GM12878 (cell line): ENCODE data around the gene GUCY1B1. TPM values are rescaled to one million over a fixed set of nuclear protein-coding genes. Genes with fewer than 3 reads are reported as not detected.

ENCODE experiments used
- ATAC-seq: fragments of 200-7000 bp; cut with Tn5 transposase; 3 replicates; pipeline ENCODE4 v1.9.1; 2020; ENCODE audit warnings: mild to moderate bottlenecking, moderate library complexity
- BruUV-seq: library from RNA; stranded (reverse); fragments of 400-500 nt; replicated peaks from 2 replicates; lab custom pipeline; 2021; lab: Mats Ljungman, UMichigan
- CTCF ChIA-PET: fragments of 300-600 bp; sonication (Branson Sonifier 250); formaldehyde crosslinking; extraction: SDS; loops from one replicate; lab custom pipeline; 2021; ENCODE audit warnings: inconsistent platforms; lab: Yijun Ruan, JAX
- POLR2A ChIA-PET: fragments of 350-600 bp; formaldehyde crosslinking; extraction: SDS; loops from one replicate; lab custom pipeline; 2021; ENCODE audit warnings: inconsistent platforms; lab: Charles Lee
- RAD21 ChIA-PET: fragments of 300-600 bp; sonication (Branson Sonifier 250); formaldehyde crosslinking; loops from one replicate; lab custom pipeline; 2023; ENCODE audit warnings: antibody characterized with exemption; ENCODE audit not compliant: unreplicated experiment; lab: Charles Lee
- SMC1A ChIA-PET: fragments of 300-600 bp; sonication (Branson Sonifier 250); formaldehyde crosslinking; loops from one replicate; lab custom pipeline; 2023; ENCODE audit not compliant: unreplicated experiment, uncharacterized antibody; lab: Charles Lee
- DNase-seq: peaks from one replicate; pipeline ENCODE4 v3.0.0-alpha.2; 2011; ENCODE audit warnings: low read depth, low spot score
- FAIRE-seq: peaks from 3 replicates; lab custom pipeline; 2011; peaks lifted over from hg19 to GRCh38; lab: Jason Lieb, UNC
- H2AFZ ChIP-seq: 2 replicates; pipeline ENCODE4 v1.6.0; 2011; ENCODE audit warnings: low read depth, low read length, control low read depth; ENCODE audit not compliant: control insufficient read depth
- H3K27ac ChIP-seq: 2 replicates; pipeline ENCODE4 v1.5.1; 2011; ENCODE audit warnings: control low read depth; ENCODE audit not compliant: control insufficient read depth, insufficient read depth
- H3K27me3 ChIP-seq, 2 experiments: replicated peaks in 1 of 2; 2 replicates each; pipeline versions ENCODE4 v1.6.0 to v1.6.1; 2011; ENCODE audit warnings: low read length in 1 of 2; ENCODE audit not compliant: control insufficient read depth in 2 of 2, insufficient read depth in 2 of 2
- H3K36me3 ChIP-seq, 2 experiments: 2 replicates each; pipeline ENCODE4 v1.5.1; 2011; ENCODE audit warnings: low read length in 1 of 2; ENCODE audit not compliant: control insufficient read depth in 2 of 2, insufficient read depth in 2 of 2
- H3K4me1 ChIP-seq: 2 replicates; pipeline ENCODE4 v1.6.1; 2011; ENCODE audit warnings: mild to moderate bottlenecking, low read length, moderate library complexity, mixed read lengths; ENCODE audit not compliant: control insufficient read depth, insufficient read depth
- H3K4me2 ChIP-seq: 2 replicates; pipeline ENCODE4 v1.6.0; 2011; ENCODE audit warnings: control low read depth; ENCODE audit not compliant: control insufficient read depth, insufficient read depth
- H3K4me3 ChIP-seq: fragments of 200-600 bp; sonication (generic); 2 replicates; pipeline ENCODE4 v1.5.1; 2016
- H3K79me2 ChIP-seq: 2 replicates; pipeline ENCODE4 v1.6.0; 2011; ENCODE audit warnings: low read length; ENCODE audit not compliant: control insufficient read depth, insufficient read depth
- H3K9ac ChIP-seq: 2 replicates; pipeline ENCODE4 v1.8.0; 2011; ENCODE audit warnings: low read length, control low read depth, mixed read lengths; ENCODE audit not compliant: control insufficient read depth, insufficient read depth
- H3K9me3 ChIP-seq: replicated peaks from 3 replicates; pipeline ENCODE4 v1.5.1; 2011; ENCODE audit warnings: mild to moderate bottlenecking, low read length; ENCODE audit not compliant: control insufficient read depth, insufficient read depth
- H4K20me1 ChIP-seq: 2 replicates; pipeline ENCODE4 v1.6.0; 2011; ENCODE audit not compliant: control insufficient read depth, insufficient read depth
- ASH2L ChIP-seq: fragments of 300-600, 200-600 bp; sonication (generic); IDR thresholded peaks from 2 replicates; pipeline ENCODE4 v1.6.1; 2017; ENCODE audit warnings: low read depth, mild to moderate bottlenecking, borderline replicate concordance
- BRCA1 ChIP-seq: IDR thresholded peaks from 2 replicates; pipeline ENCODE4 v1.6.1; 2011; ENCODE audit warnings: low read depth, low read length, improper control_type of control experiment
- CBFB ChIP-seq: IDR thresholded peaks from 2 replicates; pipeline ENCODE4 v1.6.1; 2016; ENCODE audit warnings: antibody characterized with exemption, low read depth
- GATAD2B ChIP-seq: fragments of 450-650 bp; conservative IDR thresholded peaks from 2 replicates; pipeline ENCODE4 v1.6.1; 2017; ENCODE audit warnings: low read depth, mild to moderate bottlenecking, moderate library complexity
- MLLT1 ChIP-seq: fragments of 450-650 bp; IDR thresholded peaks from 2 replicates; pipeline ENCODE4 v1.6.1; 2016; ENCODE audit warnings: mild to moderate bottlenecking
- NFIC ChIP-seq: IDR thresholded peaks from 2 replicates; pipeline ENCODE4 v1.6.1; 2012; ENCODE audit warnings: low read depth, mild to moderate bottlenecking, inconsistent platforms, low read length, moderate library complexity
- NRF1 ChIP-seq: conservative IDR thresholded peaks from 2 replicates; pipeline ENCODE4 v1.6.1; 2011; ENCODE audit warnings: mild to moderate bottlenecking, low read depth, low read length, improper control_type of control experiment
- POLR2A ChIP-seq: IDR thresholded peaks from 2 replicates; pipeline ENCODE4 v1.6.1; 2011; ENCODE audit warnings: low read depth, mild to moderate bottlenecking, low read length
- STAT1 ChIP-seq: fragments of 450-650 bp; conservative IDR thresholded peaks from 2 replicates; pipeline ENCODE4 v1.6.1; 2014; ENCODE audit warnings: antibody characterized with exemption, mild to moderate bottlenecking
- TCF3 ChIP-seq: IDR thresholded peaks from 2 replicates; pipeline ENCODE4 v1.6.1; 2012; ENCODE audit warnings: low read depth, mild to moderate bottlenecking, low read length, borderline replicate concordance; ENCODE audit not compliant: insufficient read depth
- WGBS: methylation state at CpG from one replicate; pipeline ENCODE4 v1.1.6; 2016; ENCODE audit warnings: low lambda C conversion rate; ENCODE audit not compliant: insufficient replicate concordance, insufficient coverage; ENCODE audit errors: missing lambda C conversion rate; 5-methylcytosine and 5-hydroxymethylcytosine counted together
- in situ Hi-C: fragments of 300-500 bp; cut with MboI; formaldehyde crosslinking; loops from 9 replicates; pipeline ENCODE4 v1.14.3; 2018; ENCODE audit warnings: mixed read lengths
- intact Hi-C: fragments of 100-400 bp; cut with micrococcal nuclease; formaldehyde crosslinking; loops from one replicate; pipeline ENCODE4 v1.14.2; 2022; ENCODE audit not compliant: unreplicated experiment
- polyA plus RNA-seq, 11 experiments: library from polyadenylated mRNA; depleted of rRNA in 4 of 11; unstranded in 6 of 11; stranded (reverse) in 5 of 11; fragments of >200 nt; fragmentation: Nextera tagmentation in 4 of 11; fragmentation: Illumina TruSeq in 1 of 11; extraction: Ambion mirVana in 4 of 11; extraction: Trizol in 1 of 11; gene quantifications; 1 replicate in 1 of 11; 2 replicates in 10 of 11; pipeline versions ENCODE4 v1.2.1 to v1.2.3, GENCODE V29; 2011 to 2016; ENCODE audit warnings: inconsistent platforms in 2 of 11, missing spikeins in 2 of 11, low read depth in 1 of 11
- total RNA-seq, 4 experiments: library from RNA; depleted of rRNA in 3 of 4; stranded (reverse); fragments of >200 nt in 3 of 4; fragmentation: Illumina TruSeq in 1 of 4; extraction: Trizol in 1 of 4; gene quantifications; 2 replicates each; pipeline versions ENCODE4 v1.2.1 to v1.2.3, GENCODE V29; 2013 to 2021
- TF ChIP-seq, protein P1 (sequence below): IDR thresholded peaks from 2 replicates; pipeline ENCODE4 v1.6.1; 2011; ENCODE audit warnings: low read depth, low read length, improper control_type of control experiment, borderline replicate concordance
- TF ChIP-seq, protein P2 (sequence below): fragments of 450-650 bp; IDR thresholded peaks from 2 replicates; pipeline ENCODE4 v1.6.1; 2014; ENCODE audit warnings: mild to moderate bottlenecking

The GUCY1B1 gene
- total and polyA plus RNA-seq, 10 of the 15 experiments (the other 5 are each of a cell fraction or from before 2014, with no cell fraction given): 0.60 to 38.5 (median 1.4) TPM

GRCh38 chr4:155761047-155761446 is 2.2 kb downstream of the GUCY1B1 start:
- no peak overlapping the region for H3K27ac ChIP-seq
- ChIA-PET POLR2A (interaction anchor here (1.0 to 1.5 kb wide), 2 partner anchors 10 to 94 kb away, joined by 4 to 8 read pairs; no protein-coding TSS in a partner anchor), RAD21 (interaction anchor here (1.5 to 3.8 kb wide), 3 partner anchors 23 to 92 kb away, joined by 5 to 55 read pairs (median 25); partner anchors contain the start of gene GUCY1A1), SMC1A (interaction anchor here (1.0 to 4.2 kb wide), 22 partner anchors 9 to 317 kb away, joined by 3 to 23 read pairs (median 6); partner anchors contain the start of genes CTSO and GUCY1A1), CTCF (interaction anchor here (0.9 to 1.4 kb wide), 4 partner anchors 26 to 232 kb away, joined by 3 to 6 read pairs (median 3); partner anchors contain the start of gene CTSO)
- intact Hi-C loops (no loop called here), in situ Hi-C loops (no loop called here)
- no peaks in the 10 kb centered on the region; the same call in 2 of the 3 replicates for H3K9me3 ChIP-seq
- H3K4me3 ChIP-seq: no peak overlapping the region
- no peak for TF ChIP-seq POLR2A
- TF ChIP-seq MLLT1: no peak
- TF ChIP-seq BRCA1: no peak
- TF ChIP-seq, protein P1, sequence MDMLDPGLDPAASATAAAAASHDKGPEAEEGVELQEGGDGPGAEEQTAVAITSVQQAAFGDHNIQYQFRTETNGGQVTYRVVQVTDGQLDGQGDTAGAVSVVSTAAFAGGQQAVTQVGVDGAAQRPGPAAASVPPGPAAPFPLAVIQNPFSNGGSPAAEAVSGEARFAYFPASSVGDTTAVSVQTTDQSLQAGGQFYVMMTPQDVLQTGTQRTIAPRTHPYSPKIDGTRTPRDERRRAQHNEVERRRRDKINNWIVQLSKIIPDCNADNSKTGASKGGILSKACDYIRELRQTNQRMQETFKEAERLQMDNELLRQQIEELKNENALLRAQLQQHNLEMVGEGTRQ: no peak
- TF ChIP-seq NFIC: no peak
- TF ChIP-seq ASH2L: no peak
- TF ChIP-seq, protein P2, sequence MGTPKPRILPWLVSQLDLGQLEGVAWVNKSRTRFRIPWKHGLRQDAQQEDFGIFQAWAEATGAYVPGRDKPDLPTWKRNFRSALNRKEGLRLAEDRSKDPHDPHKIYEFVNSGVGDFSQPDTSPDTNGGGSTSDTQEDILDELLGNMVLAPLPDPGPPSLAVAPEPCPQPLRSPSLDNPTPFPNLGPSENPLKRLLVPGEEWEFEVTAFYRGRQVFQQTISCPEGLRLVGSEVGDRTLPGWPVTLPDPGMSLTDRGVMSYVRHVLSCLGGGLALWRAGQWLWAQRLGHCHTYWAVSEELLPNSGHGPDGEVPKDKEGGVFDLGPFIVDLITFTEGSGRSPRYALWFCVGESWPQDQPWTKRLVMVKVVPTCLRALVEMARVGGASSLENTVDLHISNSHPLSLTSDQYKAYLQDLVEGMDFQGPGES: no peak
- TF ChIP-seq STAT1: no peak
- no peak for TF ChIP-seq CBFB
- TF ChIP-seq TCF3: no peak
- no peak for TF ChIP-seq NRF1
- no peak for TF ChIP-seq GATAD2B
- FAIRE-seq (no peak), ATAC-seq (no peak), DNase-seq (no peak)
- no peak overlapping the region for H3K9ac ChIP-seq
- H3K79me2 ChIP-seq: no peaks in the 10 kb centered on the region
- 51% methylated on average over 3 of the region's 3 CpGs for WGBS
- no peak overlapping the region for H2AFZ ChIP-seq
- H3K27me3 ChIP-seq: peaks cover 0 to 7% of the 10 kb centered on the region in 2 experiments; a peak in 2 of 4 replicates
- H4K20me1 ChIP-seq: no peaks in the 10 kb centered on the region
- H3K36me3 ChIP-seq: no peaks in the 10 kb centered on the region
- no peaks in the 10 kb centered on the region for H3K4me1 ChIP-seq
- H3K4me2 ChIP-seq: no peak overlapping the region
- BruUV-seq: no TSS peak
